Ureter (tissue), 1 donor: ENCODE measurements around the gene B4GALT5. TPM values are rescaled to one million over a fixed set of nuclear protein-coding genes. Genes with fewer than 3 reads are reported as not detected.

Experiments used
- DNase-seq: peaks from one replicate; pipeline ENCODE4 v3.0.0-alpha.2; 2020; ENCODE audit warnings: low spot score
- total RNA-seq: library from RNA; stranded (reverse); gene quantifications from one replicate; pipeline ENCODE4 v1.2.4, GENCODE V29; 2023
- donor health status: DM: yes; HTN: yes; CAD: no.

The B4GALT5 gene
- total RNA-seq, 1 donor from 2014 or later, result 40.9 TPM

- no peak for DNase-seq
Measured at GRCh38 chr20:49700411-49701185, 13.1 kb downstream of the B4GALT5 start.

- no peak for DNase-seq
Measured at GRCh38 chr20:49699200-49699992, 14.3 kb downstream of the B4GALT5 start.

GRCh38 chr20:49698477-49698876 lies 15.2 kb downstream of the B4GALT5 start:
- DNase-seq, result no peak

- no peak for DNase-seq
Measured at GRCh38 chr20:49697071-49697470, 16.6 kb downstream of the B4GALT5 start.

- DNase-seq, result no peak
Measured at GRCh38 chr20:49696594-49696993, 17.1 kb downstream of the B4GALT5 start.

- DNase-seq, result no peak
Measured at GRCh38 chr20:49695830-49696229, 17.8 kb downstream of the B4GALT5 start.

- DNase-seq, result no peak
Measured at GRCh38 chr20:49694450-49695071, 19.1 kb downstream of the B4GALT5 start.

- no peak for DNase-seq
Measured at GRCh38 chr20:49693435-49694171, 20.1 kb downstream of the B4GALT5 start.

GRCh38 chr20:49692941-49693340 lies 20.7 kb downstream of the B4GALT5 start:
- no peak for DNase-seq

- no peak for DNase-seq
Measured at GRCh38 chr20:49691818-49692568, 21.7 kb downstream of the B4GALT5 start.

GRCh38 chr20:49690899-49691620 lies 22.6 kb downstream of the B4GALT5 start:
- DNase-seq, result no peak

GRCh38 chr20:49687595-49688567 lies 25.8 kb downstream of the B4GALT5 start:
- DNase-seq, result no peak

GRCh38 chr20:49685809-49686208 lies 27.9 kb downstream of the B4GALT5 start:
- DNase-seq, result no peak

- DNase-seq, result no peak
Measured at GRCh38 chr20:49685161-49685601, 28.5 kb downstream of the B4GALT5 start.

GRCh38 chr20:49684335-49684997 lies 29.2 kb downstream of the B4GALT5 start:
- DNase-seq, result no peak

GRCh38 chr20:49682798-49683197 lies 30.9 kb downstream of the B4GALT5 start:
- no peak for DNase-seq

GRCh38 chr20:49682278-49682677 lies 31.4 kb downstream of the B4GALT5 start:
- no peak for DNase-seq

GRCh38 chr20:49681850-49682216 lies 31.8 kb downstream of the B4GALT5 start:
- no peak for DNase-seq

- DNase-seq, result no peak
Measured at GRCh38 chr20:49680484-49680883, 33.2 kb downstream of the B4GALT5 start.
